Rectal smooth muscle tissue (tissue), 1 donor: ENCODE measurements around the gene C5orf15.

Experiments
- H3K27ac ChIP-seq: one replicate; pipeline ENCODE4 v1.7.0; 2013; ENCODE audit warnings: low read depth, low read length, inconsistent platforms
- H3K27me3 ChIP-seq: one replicate; pipeline ENCODE4 v1.7.0; 2013; ENCODE audit warnings: low read length; ENCODE audit not compliant: control insufficient read depth, insufficient read depth
- H3K36me3 ChIP-seq: one replicate; pipeline ENCODE4 v1.7.0; 2013; ENCODE audit warnings: low read length; ENCODE audit not compliant: control insufficient read depth, insufficient read depth
- H3K4me1 ChIP-seq: one replicate; pipeline ENCODE4 v1.7.0; 2013; ENCODE audit warnings: low read length; ENCODE audit not compliant: control insufficient read depth, insufficient read depth
- H3K4me3 ChIP-seq: one replicate; pipeline ENCODE4 v1.7.0; 2013; ENCODE audit warnings: low read length
- H3K9ac ChIP-seq: one replicate; pipeline ENCODE4 v1.7.0; 2013; ENCODE audit warnings: low read length

The C5orf15 gene

DNA sequence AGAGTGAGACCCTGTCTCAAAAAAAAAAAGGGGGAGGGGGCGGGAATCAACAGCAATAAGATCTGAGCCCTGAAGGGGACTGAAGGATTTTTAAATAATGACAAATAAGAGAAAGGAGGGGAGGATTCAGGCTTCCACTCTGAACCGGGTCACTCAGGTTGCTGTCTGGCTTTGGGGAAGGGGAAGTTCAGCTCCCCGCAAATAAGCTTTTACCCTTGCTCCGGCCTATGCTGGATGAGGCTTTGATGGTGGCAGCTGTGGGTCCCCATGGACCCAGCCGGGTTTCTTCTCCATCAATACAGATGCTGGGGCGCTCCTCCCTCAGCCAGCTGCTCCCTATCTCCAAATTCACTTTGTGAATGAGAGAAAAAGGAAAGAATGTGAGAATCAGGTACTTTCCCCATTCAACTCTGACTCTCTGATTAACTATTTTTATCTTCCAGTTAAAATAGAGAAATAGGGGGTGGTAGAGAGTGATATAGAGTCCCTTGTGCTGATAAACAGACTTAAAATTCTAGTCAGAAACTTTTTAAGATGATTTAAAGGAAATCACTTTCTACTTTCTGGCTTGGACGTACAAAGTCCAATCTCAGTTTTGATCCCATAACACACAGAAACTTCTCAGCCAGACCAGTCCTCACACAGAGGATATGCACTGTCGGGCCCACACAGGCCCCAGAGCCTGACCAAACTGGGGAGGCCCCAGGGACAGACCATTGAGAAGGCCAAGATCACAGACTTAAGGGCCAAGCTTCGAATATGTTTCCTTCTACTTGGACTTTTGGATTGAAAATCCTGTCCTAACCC is 39.6 kb downstream of the C5orf15 start:
- Histone ChIP-seq H3K27me3 (peaks cover 3% of the 10 kb centered on the region), H3K36me3 (no peaks in the 10 kb centered on the region), H3K4me1 (no peaks in the 10 kb centered on the region), H3K27ac (no peak overlapping the region), H3K9ac (no peak overlapping the region), H3K4me3 (no peak overlapping the region)

DNA sequence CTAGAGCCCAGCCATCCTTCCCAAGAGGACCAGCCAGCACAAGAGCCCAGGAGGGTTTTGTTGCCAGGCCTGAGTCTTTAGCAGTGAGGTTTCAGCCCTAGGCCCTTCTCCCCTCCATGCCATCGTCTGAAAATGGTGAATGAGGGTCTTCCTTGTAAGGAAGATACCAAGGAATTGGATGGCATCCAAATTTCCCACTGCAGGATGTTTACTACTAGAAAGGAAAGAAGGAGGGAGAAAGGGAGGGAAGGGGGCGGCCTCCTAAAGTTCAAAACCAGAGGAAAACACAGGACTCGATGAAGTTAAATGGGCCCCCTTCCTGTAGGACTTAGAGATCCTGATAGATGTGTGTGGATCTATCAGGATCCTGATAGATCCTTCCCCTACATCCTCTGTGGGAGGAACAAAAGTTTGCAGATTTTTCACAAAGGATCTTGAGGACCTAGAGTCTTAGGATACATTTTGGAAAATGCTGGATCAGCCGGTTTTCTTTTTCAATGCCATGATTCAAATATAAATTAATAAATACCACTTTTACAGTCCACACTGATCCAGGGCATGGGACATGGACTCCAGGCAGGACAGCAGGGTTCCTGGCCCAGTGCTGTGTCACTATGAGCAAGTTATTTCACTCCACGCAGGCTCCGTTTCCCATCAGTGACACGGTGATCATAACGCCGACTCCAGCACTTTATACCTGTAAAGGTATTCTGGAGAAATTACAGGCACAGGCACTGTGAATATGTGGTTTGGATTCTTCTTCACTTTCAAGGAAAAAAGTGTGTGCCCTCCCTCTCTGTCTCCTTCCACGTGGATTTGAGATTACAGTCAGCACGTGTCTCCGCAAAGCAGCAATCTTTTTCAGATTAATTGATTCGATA is 40.9 kb downstream of the C5orf15 start:
- H3K9ac ChIP-seq: no peak overlapping the region
- no peaks in the 10 kb centered on the region for H3K36me3 ChIP-seq
- no peak overlapping the region for H3K27ac ChIP-seq
- H3K4me3 ChIP-seq: no peak overlapping the region
- peaks cover 3% of the 10 kb centered on the region for H3K27me3 ChIP-seq
- no peaks in the 10 kb centered on the region for H3K4me1 ChIP-seq

DNA sequence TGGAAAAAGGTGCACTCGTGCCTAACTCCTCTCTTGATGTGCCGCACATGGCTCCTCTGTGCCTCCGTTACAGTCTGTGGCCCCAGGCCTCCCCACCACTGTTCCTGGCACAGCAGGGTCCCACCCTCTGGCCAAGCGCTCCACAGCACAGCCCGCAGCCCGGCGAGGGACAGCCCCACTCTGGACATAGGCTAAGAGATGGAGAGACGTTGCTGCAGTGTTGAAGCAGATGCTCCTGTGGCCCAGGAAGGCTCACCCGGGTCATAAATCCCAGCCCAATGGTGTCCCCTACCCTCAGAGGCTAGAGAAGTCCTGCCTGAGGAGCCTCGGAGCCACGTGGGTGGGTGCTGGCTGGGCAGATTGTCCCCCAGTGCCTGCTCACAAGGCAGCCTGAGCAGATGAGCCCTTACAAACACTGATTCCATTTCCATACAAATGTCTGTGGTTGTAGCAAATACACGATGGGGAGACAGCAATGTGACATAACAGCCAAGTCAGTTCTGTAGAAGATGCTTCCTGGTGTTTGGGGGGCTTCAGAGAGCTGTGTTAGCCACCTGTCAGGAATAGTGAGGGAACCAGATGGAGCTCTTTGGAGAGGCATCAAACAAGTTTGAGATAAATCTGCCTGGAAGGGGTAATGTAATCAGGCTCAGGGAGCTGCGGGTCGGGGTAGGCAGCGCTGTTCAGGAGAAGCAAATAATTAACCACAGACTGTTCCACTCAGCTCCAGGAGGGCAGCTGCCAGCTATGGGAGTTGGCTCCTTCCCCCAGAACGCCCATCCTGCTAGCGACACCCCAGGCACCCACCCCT is 41.7 kb downstream of the C5orf15 start:
- no peak overlapping the region for H3K27ac ChIP-seq
- no peaks in the 10 kb centered on the region for H3K36me3 ChIP-seq
- H3K4me1 ChIP-seq: no peaks in the 10 kb centered on the region
- H3K9ac ChIP-seq: no peak overlapping the region
- H3K4me3 ChIP-seq: no peak overlapping the region
- H3K27me3 ChIP-seq: peaks cover 3% of the 10 kb centered on the region

DNA sequence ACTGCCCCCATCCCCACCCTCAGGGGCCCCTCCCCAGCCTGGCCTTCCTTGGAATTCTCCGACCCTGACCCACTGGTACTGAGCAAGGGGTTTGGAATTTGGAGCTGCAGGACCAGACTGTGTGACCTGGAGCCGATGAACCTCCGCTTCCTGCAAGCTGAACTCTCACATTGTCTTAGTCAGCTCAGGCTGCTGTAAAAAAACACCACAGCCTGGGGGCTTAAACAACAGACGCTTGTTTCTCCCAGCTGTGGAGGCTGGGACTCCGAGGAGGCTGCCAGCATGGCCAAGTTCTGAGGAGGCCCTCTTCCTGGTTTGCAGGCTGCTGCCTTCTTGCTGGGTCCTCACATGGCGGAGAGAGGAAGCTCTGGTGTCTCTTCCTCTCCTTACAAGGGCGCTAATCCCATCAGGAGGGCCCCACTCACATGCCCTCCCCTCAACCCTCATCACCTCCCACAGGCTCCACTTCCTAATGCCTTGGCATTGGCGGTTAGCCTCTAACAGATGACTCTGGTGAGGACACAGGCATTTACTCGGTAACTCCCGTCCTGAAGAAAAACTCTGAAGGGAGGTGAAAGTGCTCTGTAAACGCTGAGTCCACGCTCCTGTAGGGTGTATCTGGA is 42.4 kb downstream of the C5orf15 start:
- H3K27me3 ChIP-seq: peaks cover 3% of the 10 kb centered on the region
- H3K36me3 ChIP-seq: no peaks in the 10 kb centered on the region
- H3K4me1 ChIP-seq: no peaks in the 10 kb centered on the region
- no peak overlapping the region for H3K4me3 ChIP-seq
- no peak overlapping the region for H3K9ac ChIP-seq
- no peak overlapping the region for H3K27ac ChIP-seq

DNA sequence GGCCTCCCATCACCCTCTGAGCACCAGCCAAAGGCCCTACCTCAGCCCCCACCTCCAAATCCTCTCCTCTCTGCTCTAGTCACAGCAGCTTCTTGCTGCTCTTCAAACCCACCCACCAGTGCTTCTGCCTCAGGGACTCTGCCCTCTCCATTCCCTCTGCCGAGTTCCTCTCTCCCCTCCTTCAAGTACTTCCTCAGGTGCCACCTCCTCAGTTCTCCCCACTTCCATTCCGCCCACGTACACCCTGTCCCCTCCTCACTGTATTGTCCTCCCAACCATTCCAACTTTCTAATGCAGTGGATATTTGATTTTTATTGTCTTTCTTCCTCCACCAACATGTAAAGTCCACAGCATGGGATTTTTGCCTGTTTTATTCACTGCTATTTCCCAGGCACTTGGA is 43.2 kb downstream of the C5orf15 start:
- Histone ChIP-seq H3K27me3 (peaks cover 3% of the 10 kb centered on the region), H3K9ac (no peak overlapping the region), H3K27ac (no peak overlapping the region), H3K4me3 (no peak overlapping the region), H3K36me3 (no peaks in the 10 kb centered on the region), H3K4me1 (no peaks in the 10 kb centered on the region)

DNA sequence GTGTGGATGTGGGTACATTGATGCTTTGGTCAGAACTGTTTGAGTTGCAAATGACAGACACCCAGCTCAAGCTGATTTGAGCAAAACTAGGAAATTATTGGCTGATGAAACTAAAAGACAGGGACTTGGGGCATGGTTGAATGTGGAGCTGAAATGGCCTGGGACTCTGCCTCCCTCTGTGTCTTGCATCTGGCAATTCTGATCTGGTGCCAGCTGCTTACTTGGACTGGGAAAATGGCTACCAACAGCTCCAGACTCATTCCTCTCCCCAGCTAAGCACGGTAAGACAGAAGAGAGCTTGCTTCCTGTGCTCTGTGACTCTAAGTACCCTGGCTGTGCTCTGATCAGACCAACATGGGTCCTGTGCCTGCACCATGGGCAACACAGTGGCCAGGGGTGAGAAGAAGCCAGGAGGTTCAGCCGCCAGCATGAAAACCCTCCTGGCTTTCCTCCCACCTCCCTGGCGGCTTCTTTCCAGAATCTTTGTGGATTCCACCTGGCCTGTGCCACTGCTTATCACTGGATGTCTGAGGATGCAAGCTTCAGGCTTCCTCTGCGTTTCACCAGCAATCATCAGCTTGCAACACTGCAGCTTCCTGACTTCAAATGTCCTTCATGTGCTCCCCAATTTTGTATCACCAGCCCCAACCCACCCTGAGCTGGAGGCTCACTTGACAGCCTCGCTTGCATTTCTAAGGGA is 44.1 kb downstream of the C5orf15 start:
- no peak overlapping the region for H3K27ac ChIP-seq
- H3K27me3 ChIP-seq: peaks cover 3% of the 10 kb centered on the region
- no peak overlapping the region for H3K9ac ChIP-seq
- no peak overlapping the region for H3K4me3 ChIP-seq
- no peaks in the 10 kb centered on the region for H3K4me1 ChIP-seq
- H3K36me3 ChIP-seq: no peaks in the 10 kb centered on the region

DNA sequence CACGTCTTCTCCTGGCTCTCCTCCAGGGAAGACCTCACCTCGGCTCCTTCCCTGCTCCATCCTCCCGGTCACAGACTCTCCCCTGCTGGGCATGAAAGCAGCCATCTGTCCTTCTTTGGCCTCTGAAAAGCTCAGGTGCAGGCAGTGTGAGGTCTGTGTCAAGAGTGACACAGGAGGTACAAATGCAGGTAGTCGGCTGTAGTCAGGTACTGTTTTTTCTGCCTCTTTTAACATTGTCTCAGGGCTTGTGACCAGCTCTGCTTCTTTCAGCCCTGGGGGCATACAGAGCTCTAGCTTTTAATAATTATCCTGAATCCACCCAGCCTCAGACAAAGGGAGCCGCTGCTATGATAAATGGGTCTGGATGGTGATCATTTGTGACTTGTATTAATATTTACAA is 46.4 kb downstream of the C5orf15 start:
- Histone ChIP-seq H3K4me3 (no peak overlapping the region), H3K4me1 (no peaks in the 10 kb centered on the region), H3K27ac (no peak overlapping the region)

DNA sequence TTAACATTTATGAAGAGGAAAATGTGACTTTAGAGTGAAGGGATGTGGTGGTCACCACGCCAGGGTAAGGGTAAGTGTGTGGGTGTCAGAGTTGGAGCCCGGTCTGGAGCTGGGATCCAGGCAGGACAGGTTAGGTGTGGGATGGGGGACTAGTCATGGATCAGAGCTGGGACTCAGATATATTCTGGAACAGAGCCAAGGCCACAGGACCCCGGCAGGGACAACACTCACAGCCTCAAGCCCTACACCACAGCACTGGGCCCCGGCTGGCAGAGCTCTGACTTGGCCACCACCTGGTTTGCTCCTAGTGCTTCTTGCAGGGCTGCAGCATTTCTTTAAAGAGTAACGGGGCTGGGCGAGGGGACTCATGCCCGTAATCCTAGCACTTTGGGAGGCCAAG is 47.4 kb downstream of the C5orf15 start:
- no peaks in the 10 kb centered on the region for H3K27me3 ChIP-seq
- H3K36me3 ChIP-seq: no peaks in the 10 kb centered on the region
- H3K4me3 ChIP-seq: no peak overlapping the region
- no peak overlapping the region for H3K27ac ChIP-seq
- H3K4me1 ChIP-seq: no peaks in the 10 kb centered on the region
- no peak overlapping the region for H3K9ac ChIP-seq

More for the DNA sequence above, 46.4 kb downstream of the C5orf15 start:
- Histone ChIP-seq H3K27me3 (peaks cover 3% of the 10 kb centered on the region), H3K36me3 (no peaks in the 10 kb centered on the region), H3K9ac (no peak overlapping the region)

DNA sequence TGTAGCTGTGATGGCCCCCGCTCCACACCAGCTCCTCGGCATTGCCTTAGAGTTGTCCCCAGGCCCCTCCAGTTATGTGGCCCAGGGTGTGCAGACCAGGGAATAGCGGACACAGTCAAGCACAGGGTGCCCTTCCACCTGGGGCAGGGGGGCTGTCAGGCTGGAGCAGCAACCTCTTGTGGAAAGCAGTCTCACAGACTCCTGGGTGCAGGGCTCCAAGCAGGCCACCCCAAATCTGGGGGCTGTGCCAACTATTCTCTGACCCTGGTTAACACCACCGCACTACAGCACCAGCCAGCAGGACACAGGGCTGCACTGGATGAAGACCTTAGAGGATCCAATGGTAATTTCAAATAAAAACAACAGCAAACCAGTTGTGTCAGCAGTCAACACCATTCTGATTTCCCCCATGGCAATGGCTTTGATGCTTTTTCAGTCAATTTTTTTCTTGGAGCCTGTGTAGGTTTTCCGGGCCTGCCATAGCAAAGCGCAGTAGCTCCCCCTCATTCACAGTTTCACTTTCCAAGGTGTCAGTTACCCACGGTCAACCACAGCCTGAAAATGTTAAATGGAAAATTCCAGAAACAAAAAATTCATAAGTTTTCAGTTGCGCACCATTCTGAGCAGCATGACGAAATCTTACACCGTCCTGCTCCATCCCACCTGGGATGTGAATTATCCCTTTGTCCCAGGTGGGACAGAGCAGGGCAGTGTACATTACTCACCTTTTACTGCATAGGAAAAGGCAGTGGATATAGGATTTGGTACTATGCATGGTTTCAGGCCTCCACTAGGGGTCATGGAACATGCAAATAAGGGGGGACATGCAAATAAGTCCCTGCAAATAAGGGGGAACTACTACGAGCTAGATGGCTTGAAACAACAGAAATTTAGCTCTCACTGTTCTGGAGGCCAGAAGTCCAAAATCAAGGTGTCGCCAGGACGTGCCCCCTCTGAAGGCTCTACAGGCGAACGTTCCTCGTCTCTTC is 49.0 kb downstream of the C5orf15 start:
- no peaks in the 10 kb centered on the region for H3K36me3 ChIP-seq
- H3K27me3 ChIP-seq: no peaks in the 10 kb centered on the region
- no peaks in the 10 kb centered on the region for H3K4me1 ChIP-seq
- H3K9ac ChIP-seq: no peak overlapping the region
- H3K27ac ChIP-seq: no peak overlapping the region
- no peak overlapping the region for H3K4me3 ChIP-seq

DNA sequence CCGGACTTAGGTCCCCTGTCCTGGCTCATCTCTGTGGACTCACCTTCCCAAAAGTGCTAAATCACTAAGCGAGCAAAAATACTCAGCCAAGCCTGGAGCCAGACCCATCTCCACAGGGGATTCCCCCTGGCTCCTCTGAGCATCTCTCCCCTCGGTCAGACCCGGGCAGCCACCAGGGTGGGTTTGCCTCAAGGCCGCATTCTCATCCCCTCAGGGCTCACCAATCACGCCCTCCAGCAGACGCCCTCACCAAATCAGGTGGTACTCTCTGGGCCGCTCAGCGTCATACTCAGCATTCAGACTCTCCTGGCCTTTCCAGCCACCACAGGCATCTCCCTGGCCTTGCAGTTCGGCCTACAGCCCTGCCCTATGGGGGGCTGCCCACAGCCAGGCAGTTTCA is 49.7 kb downstream of the C5orf15 start:
- Histone ChIP-seq H3K9ac (no peak overlapping the region), H3K4me1 (no peaks in the 10 kb centered on the region), H3K27ac (no peak overlapping the region), H3K27me3 (no peaks in the 10 kb centered on the region), H3K36me3 (no peaks in the 10 kb centered on the region), H3K4me3 (no peak overlapping the region)

DNA sequence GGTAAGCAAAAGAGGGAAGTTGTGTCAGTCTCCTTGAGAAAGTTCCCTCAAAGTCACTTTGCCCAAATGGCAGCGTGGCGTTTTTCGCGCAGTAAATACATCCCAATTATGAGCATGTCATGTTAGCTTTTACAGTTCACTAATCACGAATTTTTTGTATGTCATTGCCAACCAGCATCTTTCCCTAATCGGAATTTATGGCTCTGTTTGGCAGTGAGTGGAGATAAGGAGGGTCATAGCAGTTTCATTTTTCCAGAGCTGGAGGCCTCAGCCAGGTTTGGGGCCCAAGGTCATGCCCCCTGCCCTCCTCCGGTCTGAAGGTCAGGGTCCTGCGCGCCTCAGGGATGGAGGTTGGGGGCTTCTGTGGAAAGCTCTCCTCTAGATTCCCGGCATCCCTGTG is 50.1 kb downstream of the C5orf15 start:
- H3K4me1 ChIP-seq: no peaks in the 10 kb centered on the region
- no peak overlapping the region for H3K27ac ChIP-seq
- H3K9ac ChIP-seq: no peak overlapping the region
- H3K4me3 ChIP-seq: no peak overlapping the region
- H3K27me3 ChIP-seq: no peaks in the 10 kb centered on the region
- H3K36me3 ChIP-seq: no peaks in the 10 kb centered on the region
